IMR-90 (cell line): ENCODE results near the gene SET. TPM values are rescaled to one million over a fixed set of nuclear protein-coding genes. Genes with fewer than 3 reads are reported as not detected.

Source experiments
- ATAC-seq: fragments of 200-7000 bp; cut with Tn5 transposase; 2 replicates; pipeline ENCODE4 v1.9.1; 2020; ENCODE audit warnings: low read depth, mild to moderate bottlenecking, moderate library complexity
- BruUV-seq: library from RNA; stranded (reverse); fragments of 400-500 nt; replicated peaks from 2 replicates; lab custom pipeline; 2021; lab: Mats Ljungman, UMichigan
- CTCF ChIA-PET: fragments of 300-600 bp; formaldehyde crosslinking; extraction: SDS; loops from one replicate; lab custom pipeline; 2021; ENCODE audit warnings: antibody characterized with exemption; lab: Yijun Ruan, JAX
- POLR2A ChIA-PET: fragments of 300-600 bp; sonication (Branson Sonifier 250); formaldehyde crosslinking; loops from one replicate; lab custom pipeline; 2022; ENCODE audit warnings: antibody characterized with exemption; ENCODE audit not compliant: unreplicated experiment; lab: Charles Lee
- DNase-seq: peaks from one replicate; pipeline ENCODE4 v3.0.0; 2013
- H2AFZ ChIP-seq: replicated peaks from 2 replicates; pipeline ENCODE3; 2013; ENCODE audit warnings: low read length, mild to moderate bottlenecking; ENCODE audit not compliant: poor library complexity
- H2AK5ac ChIP-seq: 2 replicates; pipeline ENCODE4 v1.6.1; 2013; ENCODE audit warnings: low read depth, low read length, inconsistent platforms
- H2AK9ac ChIP-seq: replicated peaks from 2 replicates; pipeline ENCODE3; 2013; ENCODE audit warnings: mild to moderate bottlenecking, low read depth, low read length, moderate library complexity; ENCODE audit not compliant: poor library complexity
- H2BK120ac ChIP-seq: 2 replicates; pipeline ENCODE4 v1.6.1; 2013; ENCODE audit warnings: low read depth, low read length, inconsistent platforms
- H2BK15ac ChIP-seq: 3 replicates; pipeline ENCODE4 v1.6.1; 2013; ENCODE audit warnings: low read depth, low read length, inconsistent platforms
- H2BK20ac ChIP-seq: 2 replicates; pipeline ENCODE4 v1.6.1; 2013; ENCODE audit warnings: low read depth, mild to moderate bottlenecking, inconsistent platforms, low read length, moderate library complexity
- H2BK5ac ChIP-seq: 2 replicates; pipeline ENCODE4 v1.6.1; 2013; ENCODE audit warnings: mild to moderate bottlenecking, low read depth, low read length, inconsistent platforms; ENCODE audit not compliant: poor library complexity, severe bottlenecking
- H3K14ac ChIP-seq: replicated peaks from 2 replicates; pipeline ENCODE4 v1.6.1; 2013; ENCODE audit warnings: low read depth, low read length, inconsistent platforms
- H3K18ac ChIP-seq: 2 replicates; pipeline ENCODE4 v1.6.1; 2013; ENCODE audit warnings: low read depth, low read length, control low read depth
- H3K23ac ChIP-seq: 2 replicates; pipeline ENCODE4 v1.6.1; 2013; ENCODE audit warnings: low read depth, low read length, inconsistent platforms
- H3K27ac ChIP-seq: 2 replicates; pipeline ENCODE4 v1.5.1; 2013; ENCODE audit warnings: mild to moderate bottlenecking, control low read depth, low read length; ENCODE audit not compliant: insufficient read depth
- H3K27me3 ChIP-seq: 2 replicates; pipeline ENCODE4 v1.6.1; 2013; ENCODE audit warnings: low read length; ENCODE audit not compliant: control insufficient read depth, insufficient read depth
- H3K36me3 ChIP-seq: 2 replicates; pipeline ENCODE4 v1.6.1; 2013; ENCODE audit warnings: low read length, mixed read lengths; ENCODE audit not compliant: control insufficient read depth, insufficient read depth
- H3K4ac ChIP-seq: 2 replicates; pipeline ENCODE4 v1.6.1; 2013; ENCODE audit warnings: low read depth, low read length, inconsistent platforms
- H3K4me1 ChIP-seq: 2 replicates; pipeline ENCODE4 v1.6.1; 2013; ENCODE audit warnings: low read length, mixed read lengths; ENCODE audit not compliant: control insufficient read depth, insufficient read depth
- H3K4me2 ChIP-seq: 2 replicates; pipeline ENCODE4 v1.6.1; 2013; ENCODE audit warnings: low read depth, mild to moderate bottlenecking, control low read depth, low read length, moderate library complexity
- H3K4me3 ChIP-seq: 2 replicates; pipeline ENCODE4 v1.5.1; 2013; ENCODE audit warnings: low read depth, mild to moderate bottlenecking, control low read depth, low read length, moderate library complexity; ENCODE audit not compliant: insufficient read depth
- H3K56ac ChIP-seq: 2 replicates; pipeline ENCODE4 v1.6.1; 2013; ENCODE audit warnings: low read length, inconsistent platforms; ENCODE audit not compliant: insufficient read depth; ENCODE audit errors: extremely low read depth
- H3K79me1 ChIP-seq, 2 experiments: 2 replicates each; pipeline ENCODE4 v1.6.1; 2013; ENCODE audit warnings: low read length in 2 of 2, inconsistent platforms in 1 of 2, low read depth in 1 of 2
- H3K9ac ChIP-seq: 2 replicates; pipeline ENCODE4 v1.6.1; 2013; ENCODE audit warnings: low read depth, low read length, control low read depth
- H3K9me1 ChIP-seq: 2 replicates; pipeline ENCODE4 v1.6.1; 2013; ENCODE audit warnings: low read length, inconsistent platforms; ENCODE audit not compliant: insufficient read depth
- H3K9me3 ChIP-seq: 2 replicates; pipeline ENCODE4 v1.6.1; 2013; ENCODE audit warnings: low read length; ENCODE audit not compliant: control insufficient read depth, insufficient read depth
- H4K20me1 ChIP-seq: 2 replicates; pipeline ENCODE4 v1.6.1; 2013; ENCODE audit warnings: low read length, inconsistent platforms; ENCODE audit not compliant: insufficient read depth
- H4K5ac ChIP-seq: 2 replicates; pipeline ENCODE4 v1.6.1; 2013; ENCODE audit warnings: mild to moderate bottlenecking, low read depth, low read length, control low read depth
- H4K8ac ChIP-seq, 2 experiments: 2 replicates each; pipeline ENCODE4 v1.6.1; 2013; ENCODE audit warnings: low read depth in 2 of 2, low read length in 2 of 2, control low read depth in 1 of 2, inconsistent platforms in 1 of 2
- H4K91ac ChIP-seq: 2 replicates; pipeline ENCODE4 v1.6.1; 2013; ENCODE audit warnings: low read depth, low read length, inconsistent platforms; ENCODE audit not compliant: insufficient read depth
- CEBPB ChIP-seq: IDR thresholded peaks from 2 replicates; pipeline ENCODE4 v1.6.1; 2012; ENCODE audit warnings: low read depth, low read length, improper control_type of control experiment
- MAZ ChIP-seq: IDR thresholded peaks from 2 replicates; pipeline ENCODE4 v1.6.1; 2012; ENCODE audit warnings: low read depth, mild to moderate bottlenecking, low read length, improper control_type of control experiment, moderate library complexity, borderline replicate concordance
- WGBS, 2 experiments: methylation state at CpG; one replicate each; pipeline versions ENCODE4 v1.1.5 to v1.1.7; 2013; ENCODE audit warnings: missing lambda C conversion rate in 2 of 2; ENCODE audit not compliant: insufficient read length in 1 of 2; ENCODE audit errors: extremely low coverage in 2 of 2; 5-methylcytosine and 5-hydroxymethylcytosine counted together
- dilution Hi-C: fragments of 300-500 bp; cut with HindIII; formaldehyde crosslinking; loops from one replicate; pipeline ENCODE4 v1.14.3; 2018; ENCODE audit warnings: low sequenced_read_pairs; ENCODE audit not compliant: unreplicated experiment
- in situ Hi-C: fragments of 300-500 bp; cut with MboI; formaldehyde crosslinking; loops from 3 replicates; pipeline ENCODE4 v1.14.3; 2019; ENCODE audit warnings: low sequenced_read_pairs, inconsistent platforms, mixed read lengths
- intact Hi-C: fragments of 100-400 bp; cut with micrococcal nuclease; formaldehyde crosslinking; loops from 2 replicates; pipeline ENCODE4 v1.10.0; 2022
- polyA plus RNA-seq, 3 experiments: library from polyadenylated mRNA; depleted of rRNA; stranded (reverse); fragments of >200 nt; gene quantifications; 2 replicates each; pipeline ENCODE4 v1.2.3, GENCODE V29; 2012; ENCODE audit warnings: low replicate concordance in 1 of 3
- total RNA-seq: library from RNA; depleted of rRNA; stranded (reverse); fragments of >200 nt; gene quantifications from 2 replicates; pipeline ENCODE4 v1.2.3, GENCODE V29; 2012

SET gene
- total and polyA plus RNA-seq, 2 of the 4 experiments (the other 2 are of a cell fraction), result 104 to 182 TPM

GRCh38 chr9:128731093-128731492, 42.1 kb downstream of the SET start:
- no peaks in the 10 kb centered on the region for H3K27me3 ChIP-seq
- H3K36me3 ChIP-seq, result peaks cover 22% of the 10 kb centered on the region
- no peak overlapping the region for H2AFZ ChIP-seq
- BruUV-seq, result no TSS peak
- H4K20me1 ChIP-seq, result no peaks in the 10 kb centered on the region; the same call in 1 of the 2 replicates
- dilution Hi-C loops, result no loop called here
- H3K27ac ChIP-seq, result no peak overlapping the region
- ChIA-PET POLR2A (no interaction called here), CTCF (interaction anchor here (0.6 kb wide), 1 partner anchor 118 kb away, joined by 7 read pairs; no protein-coding TSS in a partner anchor)
- intact Hi-C loops, result no loop called here
- no peak overlapping the region for H2BK120ac ChIP-seq
- H2AK9ac ChIP-seq, result no peak overlapping the region
- no peak overlapping the region for H2AK5ac ChIP-seq
- H3K9me3 ChIP-seq, result no peaks in the 10 kb centered on the region
- no peak overlapping the region for H2BK20ac ChIP-seq
- no CpG with 5 or more reads among the region's 13 CpGs for WGBS, 2 experiments
- no peak overlapping the region for H3K23ac ChIP-seq
- H3K18ac ChIP-seq, result no peak overlapping the region
- H4K5ac ChIP-seq, result no peak overlapping the region
- no peak for TF ChIP-seq CEBPB
- no peak for TF ChIP-seq MAZ
- H3K9ac ChIP-seq, result no peak overlapping the region
- H3K4me1 ChIP-seq, result peaks cover 2% of the 10 kb centered on the region; the same call in 1 of the 2 replicates
- DNase-seq (no peak), ATAC-seq (no peak)
- peaks cover 6% of the 10 kb centered on the region; the same call in 1 of the 2 replicates for H3K9me1 ChIP-seq
- no peak overlapping the region for H3K56ac ChIP-seq
- H2BK15ac ChIP-seq, result no peak overlapping the region
- no peak overlapping the region for H3K4ac ChIP-seq
- H2BK5ac ChIP-seq, result no peak overlapping the region
- H3K14ac ChIP-seq, result no peak overlapping the region
- H3K79me1 ChIP-seq, result no peaks in the 10 kb centered on the region
- no peak overlapping the region for H4K8ac ChIP-seq
- in situ Hi-C loops, result no loop called here
- H3K4me3 ChIP-seq, result no peak overlapping the region
- no peak overlapping the region for H4K91ac ChIP-seq
- H3K4me2 ChIP-seq, result no peak overlapping the region
